ENCODE results near the gene C6orf118.

Gene C6orf118

GRCh38 chr6:165243801-165244200 is 65.6 kb downstream of the C6orf118 start:
- no peak for DNase-seq

GRCh38 chr6:165236326-165236725 is 73.1 kb downstream of the C6orf118 start:
- DNase-seq = no peak

- DNase-seq = no peak
Measured at GRCh38 chr6:165232731-165233488, 76.5 kb downstream of the C6orf118 start.

GRCh38 chr6:165231581-165232561 is 77.5 kb downstream of the C6orf118 start:
- no peak for DNase-seq

GRCh38 chr6:165231177-165231576 is 78.2 kb downstream of the C6orf118 start:
- DNase-seq = no peak
